Measurements from ENCODE around the gene OR8S1.
"Not testable (repeated sequence)": the region's sequence is repeated elsewhere in the genome, so short reads cannot be mapped to it uniquely, and the experiment has no call there.

Gene OR8S1

GRCh38 chr12:48525332-48525731, at the start of gene OR8S1:
Gene OR8S1 (plus strand): TSS chr12:48525632. CDS start chr12:48525632, 0 bp downstream.
- Histone ChIP-seq H3K27ac (ENCODE audit: low read length) (no peak within 1 kb of the TSS), H3K4me1 (ENCODE audit: control insufficient read depth, low read depth, low read length) (no peaks in the 10 kb centered on the region), H3K9me3 (ENCODE audit: control insufficient read depth, low read depth, low read length) (no peaks in the 10 kb centered on the region), H3K4me3 (ENCODE audit: low read length) (no peak within 1 kb of the TSS), H3K9ac (ENCODE audit: low read length) (no peak within 1 kb of the TSS), H3K27me3 (ENCODE audit: control insufficient read depth, insufficient read depth, low read length) (no peaks in the 10 kb centered on the region), H3K36me3 (ENCODE audit: control insufficient read depth, low read depth, low read length) (no peaks in the 10 kb centered on the region)

GRCh38 chr12:48482198-48482597, 43.2 kb upstream of the OR8S1 start, which contains the start of gene C12orf54:
Gene C12orf54 (plus strand): TSS chr12:48482498. CDS start chr12:48483297, 799 bp downstream.
- no peaks in the 10 kb centered on the region for H3K27me3 ChIP-seq (ENCODE audit: control insufficient read depth, insufficient read depth, low read length)
- no peaks in the 10 kb centered on the region for H3K9me3 ChIP-seq (ENCODE audit: control insufficient read depth, low read depth, low read length)
- no peak within 1 kb of the TSS for H3K27ac ChIP-seq (ENCODE audit: low read length)
- no peaks in the 10 kb centered on the region for H3K4me1 ChIP-seq (ENCODE audit: control insufficient read depth, low read depth, low read length)
- H3K4me3 ChIP-seq (ENCODE audit: low read length): no peak within 1 kb of the TSS
- no peak within 1 kb of the TSS for H3K9ac ChIP-seq (ENCODE audit: low read length)
- H3K36me3 ChIP-seq (ENCODE audit: control insufficient read depth, low read depth, low read length): no peaks in the 10 kb centered on the region

- H3K27ac ChIP-seq (ENCODE audit: low read length): no peak overlapping the region
- no peaks in the 10 kb centered on the region for H3K4me1 ChIP-seq (ENCODE audit: control insufficient read depth, low read depth, low read length)
- no peak overlapping the region for H3K9ac ChIP-seq (ENCODE audit: low read length)
- no peaks in the 10 kb centered on the region for H3K36me3 ChIP-seq (ENCODE audit: control insufficient read depth, low read depth, low read length)
- H3K9me3 ChIP-seq (ENCODE audit: control insufficient read depth, low read depth, low read length): no peaks in the 10 kb centered on the region
- no peaks in the 10 kb centered on the region for H3K27me3 ChIP-seq (ENCODE audit: control insufficient read depth, insufficient read depth, low read length)
- H3K4me3 ChIP-seq (ENCODE audit: low read length): no peak overlapping the region
Observed at GRCh38 chr12:48482930-48483329, 42.5 kb upstream of the OR8S1 start.

GRCh38 chr12:48486261-48486660, 39.2 kb upstream of the OR8S1 start:
- Histone ChIP-seq H3K4me1 (ENCODE audit: control insufficient read depth, low read depth, low read length) (no peaks in the 10 kb centered on the region), H3K9ac (ENCODE audit: low read length) (no peak overlapping the region)

GRCh38 chr12:48486679-48487078, 38.8 kb upstream of the OR8S1 start:
- H3K4me3 ChIP-seq (ENCODE audit: low read length): no peak overlapping the region
- H3K9ac ChIP-seq (ENCODE audit: low read length): no peak overlapping the region
- no peaks in the 10 kb centered on the region for H3K9me3 ChIP-seq (ENCODE audit: control insufficient read depth, low read depth, low read length)
- no peak overlapping the region for H3K27ac ChIP-seq (ENCODE audit: low read length)
- H3K36me3 ChIP-seq (ENCODE audit: control insufficient read depth, low read depth, low read length): no peaks in the 10 kb centered on the region
- H3K4me1 ChIP-seq (ENCODE audit: control insufficient read depth, low read depth, low read length): no peaks in the 10 kb centered on the region
- no peaks in the 10 kb centered on the region for H3K27me3 ChIP-seq (ENCODE audit: control insufficient read depth, insufficient read depth, low read length)

More at GRCh38 chr12:48486261-48486660, 39.2 kb upstream of the OR8S1 start:
- no peak overlapping the region for H3K27ac ChIP-seq (ENCODE audit: low read length)
- no peaks in the 10 kb centered on the region for H3K27me3 ChIP-seq (ENCODE audit: control insufficient read depth, insufficient read depth, low read length)
- no peaks in the 10 kb centered on the region for H3K9me3 ChIP-seq (ENCODE audit: control insufficient read depth, low read depth, low read length)
- H3K4me3 ChIP-seq (ENCODE audit: low read length): no peak overlapping the region
- H3K36me3 ChIP-seq (ENCODE audit: control insufficient read depth, low read depth, low read length): no peaks in the 10 kb centered on the region

- H3K36me3 ChIP-seq (ENCODE audit: control insufficient read depth, low read depth, low read length): no peaks in the 10 kb centered on the region
- H3K9me3 ChIP-seq (ENCODE audit: control insufficient read depth, low read depth, low read length): no peaks in the 10 kb centered on the region
- no peak overlapping the region for H3K27ac ChIP-seq (ENCODE audit: low read length)
- H3K9ac ChIP-seq (ENCODE audit: low read length): no peak overlapping the region
- H3K4me1 ChIP-seq (ENCODE audit: control insufficient read depth, low read depth, low read length): no peaks in the 10 kb centered on the region
- H3K27me3 ChIP-seq (ENCODE audit: control insufficient read depth, insufficient read depth, low read length): no peaks in the 10 kb centered on the region
- H3K4me3 ChIP-seq (ENCODE audit: low read length): no peak overlapping the region
Observed at GRCh38 chr12:48489012-48489411, 36.4 kb upstream of the OR8S1 start.

GRCh38 chr12:48489456-48489855, 36.0 kb upstream of the OR8S1 start:
- not testable (repeated sequence) for H3K9me3 ChIP-seq (ENCODE audit: control insufficient read depth, low read depth, low read length); H3K9ac ChIP-seq (ENCODE audit: low read length); H3K4me1 ChIP-seq (ENCODE audit: control insufficient read depth, low read depth, low read length); H3K27ac ChIP-seq (ENCODE audit: low read length); H3K27me3 ChIP-seq (ENCODE audit: control insufficient read depth, insufficient read depth, low read length); H3K4me3 ChIP-seq (ENCODE audit: low read length); H3K36me3 ChIP-seq (ENCODE audit: control insufficient read depth, low read depth, low read length)

- H3K4me3 ChIP-seq (ENCODE audit: low read length); H3K9me3 ChIP-seq (ENCODE audit: control insufficient read depth, low read depth, low read length); H3K36me3 ChIP-seq (ENCODE audit: control insufficient read depth, low read depth, low read length); H3K4me1 ChIP-seq (ENCODE audit: control insufficient read depth, low read depth, low read length); H3K9ac ChIP-seq (ENCODE audit: low read length); H3K27me3 ChIP-seq (ENCODE audit: control insufficient read depth, insufficient read depth, low read length); H3K27ac ChIP-seq (ENCODE audit: low read length): not testable (repeated sequence)
Observed at GRCh38 chr12:48500281-48500680, 25.2 kb upstream of the OR8S1 start.

- not testable (repeated sequence) for H3K9me3 ChIP-seq (ENCODE audit: control insufficient read depth, low read depth, low read length); H3K27ac ChIP-seq (ENCODE audit: low read length); H3K4me1 ChIP-seq (ENCODE audit: control insufficient read depth, low read depth, low read length); H3K27me3 ChIP-seq (ENCODE audit: control insufficient read depth, insufficient read depth, low read length); H3K36me3 ChIP-seq (ENCODE audit: control insufficient read depth, low read depth, low read length); H3K9ac ChIP-seq (ENCODE audit: low read length); H3K4me3 ChIP-seq (ENCODE audit: low read length)
Observed at GRCh38 chr12:48506836-48507235, 18.6 kb upstream of the OR8S1 start.

- H3K9me3 ChIP-seq (ENCODE audit: control insufficient read depth, low read depth, low read length): no peaks in the 10 kb centered on the region
- H3K9ac ChIP-seq (ENCODE audit: low read length): no peak overlapping the region
- no peak overlapping the region for H3K4me3 ChIP-seq (ENCODE audit: low read length)
- H3K27ac ChIP-seq (ENCODE audit: low read length): no peak overlapping the region
- H3K36me3 ChIP-seq (ENCODE audit: control insufficient read depth, low read depth, low read length): no peaks in the 10 kb centered on the region
- no peaks in the 10 kb centered on the region for H3K27me3 ChIP-seq (ENCODE audit: control insufficient read depth, insufficient read depth, low read length)
- no peaks in the 10 kb centered on the region for H3K4me1 ChIP-seq (ENCODE audit: control insufficient read depth, low read depth, low read length)
Observed at GRCh38 chr12:48508987-48509386, 16.4 kb upstream of the OR8S1 start.

- no peak overlapping the region for H3K27ac ChIP-seq (ENCODE audit: low read length)
- no peaks in the 10 kb centered on the region for H3K9me3 ChIP-seq (ENCODE audit: control insufficient read depth, low read depth, low read length)
- no peak overlapping the region for H3K4me3 ChIP-seq (ENCODE audit: low read length)
- H3K36me3 ChIP-seq (ENCODE audit: control insufficient read depth, low read depth, low read length): no peaks in the 10 kb centered on the region
- H3K4me1 ChIP-seq (ENCODE audit: control insufficient read depth, low read depth, low read length): no peaks in the 10 kb centered on the region
- H3K27me3 ChIP-seq (ENCODE audit: control insufficient read depth, insufficient read depth, low read length): no peaks in the 10 kb centered on the region
- H3K9ac ChIP-seq (ENCODE audit: low read length): no peak overlapping the region
Observed at GRCh38 chr12:48510111-48510510, 15.3 kb upstream of the OR8S1 start.

GRCh38 chr12:48512855-48513254, 12.6 kb upstream of the OR8S1 start:
- H3K9me3 ChIP-seq (ENCODE audit: control insufficient read depth, low read depth, low read length): no peaks in the 10 kb centered on the region
- H3K4me3 ChIP-seq (ENCODE audit: low read length): no peak overlapping the region
- H3K9ac ChIP-seq (ENCODE audit: low read length): no peak overlapping the region
- H3K27ac ChIP-seq (ENCODE audit: low read length): no peak overlapping the region
- H3K27me3 ChIP-seq (ENCODE audit: control insufficient read depth, insufficient read depth, low read length): no peaks in the 10 kb centered on the region
- H3K4me1 ChIP-seq (ENCODE audit: control insufficient read depth, low read depth, low read length): no peaks in the 10 kb centered on the region
- H3K36me3 ChIP-seq (ENCODE audit: control insufficient read depth, low read depth, low read length): no peaks in the 10 kb centered on the region
